GM12878 (cell line): ENCODE data around the gene CTDNEP1. TPM values are rescaled to one million over a fixed set of nuclear protein-coding genes. Genes with fewer than 3 reads are reported as not detected.

Source experiments
- ATAC-seq: fragments of 200-7000 bp; cut with Tn5 transposase; 3 replicates; pipeline ENCODE4 v1.9.1; 2020; ENCODE audit warnings: mild to moderate bottlenecking, moderate library complexity
- BruUV-seq: library from RNA; stranded (reverse); fragments of 400-500 nt; replicated peaks from 2 replicates; lab custom pipeline; 2021; lab: Mats Ljungman, UMichigan
- CTCF ChIA-PET: fragments of 300-600 bp; sonication (Branson Sonifier 250); formaldehyde crosslinking; extraction: SDS; loops from one replicate; lab custom pipeline; 2021; ENCODE audit warnings: inconsistent platforms; lab: Yijun Ruan, JAX
- POLR2A ChIA-PET: fragments of 350-600 bp; formaldehyde crosslinking; extraction: SDS; loops from one replicate; lab custom pipeline; 2021; ENCODE audit warnings: inconsistent platforms; lab: Charles Lee
- RAD21 ChIA-PET: fragments of 300-600 bp; sonication (Branson Sonifier 250); formaldehyde crosslinking; loops from one replicate; lab custom pipeline; 2023; ENCODE audit warnings: antibody characterized with exemption; ENCODE audit not compliant: unreplicated experiment; lab: Charles Lee
- SMC1A ChIA-PET: fragments of 300-600 bp; sonication (Branson Sonifier 250); formaldehyde crosslinking; loops from one replicate; lab custom pipeline; 2023; ENCODE audit not compliant: unreplicated experiment, uncharacterized antibody; lab: Charles Lee
- DNase-seq: peaks from one replicate; pipeline ENCODE4 v3.0.0-alpha.2; 2011; ENCODE audit warnings: low read depth, low spot score
- FAIRE-seq: peaks from 3 replicates; lab custom pipeline; 2011; peaks lifted over from hg19 to GRCh38; lab: Jason Lieb, UNC
- H2AFZ ChIP-seq: 2 replicates; pipeline ENCODE4 v1.6.0; 2011; ENCODE audit warnings: low read depth, low read length, control low read depth; ENCODE audit not compliant: control insufficient read depth
- H3K27ac ChIP-seq: 2 replicates; pipeline ENCODE4 v1.5.1; 2011; ENCODE audit warnings: control low read depth; ENCODE audit not compliant: control insufficient read depth, insufficient read depth
- H3K27me3 ChIP-seq, 2 experiments: replicated peaks in 1 of 2; 2 replicates each; pipeline versions ENCODE4 v1.6.0 to v1.6.1; 2011; ENCODE audit warnings: low read length in 1 of 2; ENCODE audit not compliant: control insufficient read depth in 2 of 2, insufficient read depth in 2 of 2
- H3K36me3 ChIP-seq, 2 experiments: 2 replicates each; pipeline ENCODE4 v1.5.1; 2011; ENCODE audit warnings: low read length in 1 of 2; ENCODE audit not compliant: control insufficient read depth in 2 of 2, insufficient read depth in 2 of 2
- H3K4me1 ChIP-seq: 2 replicates; pipeline ENCODE4 v1.6.1; 2011; ENCODE audit warnings: mild to moderate bottlenecking, low read length, moderate library complexity, mixed read lengths; ENCODE audit not compliant: control insufficient read depth, insufficient read depth
- H3K4me2 ChIP-seq: 2 replicates; pipeline ENCODE4 v1.6.0; 2011; ENCODE audit warnings: control low read depth; ENCODE audit not compliant: control insufficient read depth, insufficient read depth
- H3K4me3 ChIP-seq: fragments of 200-600 bp; sonication (generic); 2 replicates; pipeline ENCODE4 v1.5.1; 2016
- H3K79me2 ChIP-seq: 2 replicates; pipeline ENCODE4 v1.6.0; 2011; ENCODE audit warnings: low read length; ENCODE audit not compliant: control insufficient read depth, insufficient read depth
- H3K9ac ChIP-seq: 2 replicates; pipeline ENCODE4 v1.8.0; 2011; ENCODE audit warnings: low read length, control low read depth, mixed read lengths; ENCODE audit not compliant: control insufficient read depth, insufficient read depth
- H3K9me3 ChIP-seq: replicated peaks from 3 replicates; pipeline ENCODE4 v1.5.1; 2011; ENCODE audit warnings: mild to moderate bottlenecking, low read length; ENCODE audit not compliant: control insufficient read depth, insufficient read depth
- H4K20me1 ChIP-seq: 2 replicates; pipeline ENCODE4 v1.6.0; 2011; ENCODE audit not compliant: control insufficient read depth, insufficient read depth
- CBX3 ChIP-seq: fragments of 200-600 bp; sonication (generic); IDR thresholded peaks from 2 replicates; pipeline ENCODE4 v1.6.1; 2016; ENCODE audit warnings: low read depth, borderline replicate concordance
- CREM ChIP-seq: IDR thresholded peaks from 2 replicates; pipeline ENCODE4 v1.6.1; 2014; ENCODE audit warnings: antibody characterized with exemption, low read depth
- EGR1 ChIP-seq, 2 experiments: IDR thresholded peaks; 1 replicate in 1 of 2; 2 replicates in 1 of 2; pipeline ENCODE4 v1.6.1; 2011 to 2012; ENCODE audit warnings: low read depth in 2 of 2, low read length in 2 of 2, borderline replicate concordance in 1 of 2, mild to moderate bottlenecking in 1 of 2, moderate library complexity in 1 of 2
- ESRRA ChIP-seq: IDR thresholded peaks from 2 replicates; pipeline ENCODE4 v1.6.1; 2012; ENCODE audit warnings: mild to moderate bottlenecking, low read length, improper control_type of control experiment
- MTA2 ChIP-seq: fragments of 450-650 bp; IDR thresholded peaks from 2 replicates; pipeline ENCODE4 v1.6.1; 2016; ENCODE audit warnings: low read depth, mild to moderate bottlenecking, moderate library complexity
- PBX3 ChIP-seq: IDR thresholded peaks from 2 replicates; pipeline ENCODE4 v1.6.1; 2011; ENCODE audit warnings: mild to moderate bottlenecking, low read depth, low read length, moderate library complexity; ENCODE audit not compliant: insufficient replicate concordance
- POLR2AphosphoS5 ChIP-seq: IDR thresholded peaks from 2 replicates; pipeline ENCODE4 v1.6.1; 2011; ENCODE audit warnings: mild to moderate bottlenecking, low read length, inconsistent platforms
- SREBF2 ChIP-seq: IDR thresholded peaks from 2 replicates; pipeline ENCODE4 v1.6.1; 2012; ENCODE audit warnings: mild to moderate bottlenecking, low read length
- ZBTB11 ChIP-seq: fragments of 450-650 bp; formaldehyde crosslinking; IDR thresholded peaks from 2 replicates; pipeline ENCODE4 v1.5.0; 2022; ENCODE audit warnings: mild to moderate bottlenecking, missing genetic modification characterization
- ZNF207 ChIP-seq: fragments of 450-650 bp; IDR thresholded peaks from 2 replicates; pipeline ENCODE4 v1.6.1; 2014; ENCODE audit warnings: antibody characterized with exemption, mild to moderate bottlenecking, borderline replicate concordance
- WGBS: methylation state at CpG from one replicate; pipeline ENCODE4 v1.1.6; 2016; ENCODE audit warnings: low lambda C conversion rate; ENCODE audit not compliant: insufficient replicate concordance, insufficient coverage; ENCODE audit errors: missing lambda C conversion rate; 5-methylcytosine and 5-hydroxymethylcytosine counted together
- in situ Hi-C: fragments of 300-500 bp; cut with MboI; formaldehyde crosslinking; loops from 9 replicates; pipeline ENCODE4 v1.14.3; 2018; ENCODE audit warnings: mixed read lengths
- intact Hi-C: fragments of 100-400 bp; cut with micrococcal nuclease; formaldehyde crosslinking; loops from one replicate; pipeline ENCODE4 v1.14.2; 2022; ENCODE audit not compliant: unreplicated experiment
- polyA plus RNA-seq, 11 experiments: library from polyadenylated mRNA; depleted of rRNA in 4 of 11; unstranded in 6 of 11; stranded (reverse) in 5 of 11; fragments of >200 nt; fragmentation: Nextera tagmentation in 4 of 11; fragmentation: Illumina TruSeq in 1 of 11; extraction: Ambion mirVana in 4 of 11; extraction: Trizol in 1 of 11; gene quantifications; 1 replicate in 1 of 11; 2 replicates in 10 of 11; pipeline versions ENCODE4 v1.2.1 to v1.2.3, GENCODE V29; 2011 to 2016; ENCODE audit warnings: inconsistent platforms in 2 of 11, missing spikeins in 2 of 11, low read depth in 1 of 11
- total RNA-seq, 4 experiments: library from RNA; depleted of rRNA in 3 of 4; stranded (reverse); fragments of >200 nt in 3 of 4; fragmentation: Illumina TruSeq in 1 of 4; extraction: Trizol in 1 of 4; gene quantifications; 2 replicates each; pipeline versions ENCODE4 v1.2.1 to v1.2.3, GENCODE V29; 2013 to 2021
- TF ChIP-seq, protein P1 (sequence below): fragments of 450-650 bp; IDR thresholded peaks from 2 replicates; pipeline ENCODE4 v1.6.1; 2017; ENCODE audit warnings: mild to moderate bottlenecking, moderate library complexity

CTDNEP1 gene
- total and polyA plus RNA-seq, 10 of the 15 experiments (the other 5 are each of a cell fraction or from before 2014, with no cell fraction given) = 23.7 to 176 (median 30.3) TPM

GRCh38 chr17:7253082-7253481 lies 1.5 kb upstream of the CTDNEP1 start (continued):
- TF ChIP-seq ZBTB11 = no peak

DNA sequence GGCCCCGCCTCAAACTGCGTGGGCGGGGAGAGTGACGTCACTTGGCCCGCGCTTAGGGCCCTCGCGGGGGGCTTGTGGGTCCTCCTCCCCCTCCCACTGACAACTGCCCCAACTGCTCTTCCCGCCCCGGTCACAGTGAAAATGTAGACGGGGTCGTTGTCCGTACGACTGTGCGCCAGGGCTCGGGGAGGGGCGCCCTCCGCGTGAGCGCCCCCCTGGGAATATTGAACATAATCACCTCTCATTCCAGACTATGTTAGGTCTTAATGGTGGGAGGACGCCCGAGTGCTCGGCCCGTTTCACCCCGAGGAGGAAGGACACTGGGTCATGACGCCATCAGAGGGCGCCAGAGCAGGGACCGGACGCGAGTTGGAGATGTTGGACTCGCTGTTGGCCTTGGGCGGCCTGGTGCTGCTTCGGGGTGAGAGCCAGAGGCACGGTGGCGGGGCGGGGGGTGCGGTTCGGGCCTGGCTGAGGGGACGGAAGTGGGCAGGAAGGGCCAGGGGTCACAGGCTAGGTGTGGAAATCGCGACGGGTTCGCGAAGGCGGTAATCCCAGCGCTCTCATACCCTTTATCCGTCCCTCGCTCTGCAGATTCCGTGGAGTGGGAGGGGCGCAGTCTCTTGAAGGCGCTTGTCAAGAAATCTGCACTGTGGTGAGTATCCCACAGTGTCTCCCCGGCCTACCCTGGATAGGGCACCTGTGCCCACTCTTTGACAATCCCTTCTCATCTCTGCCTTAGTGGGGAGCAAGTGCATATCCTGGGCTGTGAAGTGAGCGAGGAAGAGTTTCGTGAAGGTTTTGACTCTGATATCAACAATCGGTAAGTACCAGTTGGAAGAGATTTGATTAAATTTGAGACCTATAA lies 876 bp upstream of the CTDNEP1 start, which contains the start of gene ELP5:
ELP5 (plus strand) TSS at position 40 of the 868 bp plus-strand sequence; CDS start at position 376, 336 bp downstream.
- peak within 1 kb of the TSS; percentile 98 for H3K9ac ChIP-seq
- CTCF ChIA-PET = no interaction called here
- SMC1A ChIA-PET = interaction anchor here (3.6 kb wide), 1 partner anchor 11 kb away, joined by 26 read pairs; the partner anchor contains the start of genes GABARAP and PHF23
- no peaks in the 10 kb centered on the region for H3K27me3 ChIP-seq
- H3K4me3 ChIP-seq = peak within 1 kb of the TSS; percentile 90
- peak within 1 kb of the TSS; percentile 87 for H2AFZ ChIP-seq
- WGBS = 2% methylated on average over 51 of the region's 55 CpGs
- H4K20me1 ChIP-seq = no peaks in the 10 kb centered on the region
- DNase-seq (peak; percentile 82), FAIRE-seq (no peak), ATAC-seq (peak; percentile 76)
- BruUV-seq = TSS peak; percentile 80
- H3K4me1 ChIP-seq = peaks cover 10% of the 10 kb centered on the region
- peaks cover 50% of the 10 kb centered on the region for H3K79me2 ChIP-seq
- in situ Hi-C loops = no loop called here
- peak within 1 kb of the TSS; percentile 89 for H3K4me2 ChIP-seq
- RAD21 ChIA-PET = interaction anchor here (1.6 to 2.0 kb wide), 3 partner anchors 10 to 32 kb away, joined by 5 to 11 read pairs (median 11); partner anchors contain the start of genes ACADVL, DLG4 and GABARAP
- no peaks in the 10 kb centered on the region for H3K9me3 ChIP-seq
- peak within 1 kb of the TSS; percentile 99 for H3K27ac ChIP-seq
- H3K36me3 ChIP-seq = peaks cover 2 to 10% of the 10 kb centered on the region in 2 experiments; a peak in 2 of 4 replicates
- POLR2A ChIA-PET = interaction anchor here (0.6 to 4.4 kb wide), 3 partner anchors 13 to 230 kb away, joined by 3 to 99 read pairs (median 29); partner anchors contain the start of genes ACADVL, DLG4, GABARAP and PHF23
- intact Hi-C loops = loop anchor here (2.0 kb wide), 1 partner anchor 38 kb away; no protein-coding TSS in a partner anchor
- TF ChIP-seq ZNF207 (peak; percentile 92), CBX3 (no peak), CREM (peak; percentile 98), SREBF2 (no peak), EGR1 (IDR thresholded peaks at IDR 0.05; ENCODE audit: borderline replicate concordance in 1 of 2, low read depth in 2 of 2, low read length in 2 of 2) (peak; percentile 86 to 99), ESRRA (no peak), POLR2AphosphoS5 (peak; percentile 85), MTA2 (peak; percentile 42; the same call in 1 of the 2 replicates), PBX3 (no peak)
- TF ChIP-seq, protein P1, sequence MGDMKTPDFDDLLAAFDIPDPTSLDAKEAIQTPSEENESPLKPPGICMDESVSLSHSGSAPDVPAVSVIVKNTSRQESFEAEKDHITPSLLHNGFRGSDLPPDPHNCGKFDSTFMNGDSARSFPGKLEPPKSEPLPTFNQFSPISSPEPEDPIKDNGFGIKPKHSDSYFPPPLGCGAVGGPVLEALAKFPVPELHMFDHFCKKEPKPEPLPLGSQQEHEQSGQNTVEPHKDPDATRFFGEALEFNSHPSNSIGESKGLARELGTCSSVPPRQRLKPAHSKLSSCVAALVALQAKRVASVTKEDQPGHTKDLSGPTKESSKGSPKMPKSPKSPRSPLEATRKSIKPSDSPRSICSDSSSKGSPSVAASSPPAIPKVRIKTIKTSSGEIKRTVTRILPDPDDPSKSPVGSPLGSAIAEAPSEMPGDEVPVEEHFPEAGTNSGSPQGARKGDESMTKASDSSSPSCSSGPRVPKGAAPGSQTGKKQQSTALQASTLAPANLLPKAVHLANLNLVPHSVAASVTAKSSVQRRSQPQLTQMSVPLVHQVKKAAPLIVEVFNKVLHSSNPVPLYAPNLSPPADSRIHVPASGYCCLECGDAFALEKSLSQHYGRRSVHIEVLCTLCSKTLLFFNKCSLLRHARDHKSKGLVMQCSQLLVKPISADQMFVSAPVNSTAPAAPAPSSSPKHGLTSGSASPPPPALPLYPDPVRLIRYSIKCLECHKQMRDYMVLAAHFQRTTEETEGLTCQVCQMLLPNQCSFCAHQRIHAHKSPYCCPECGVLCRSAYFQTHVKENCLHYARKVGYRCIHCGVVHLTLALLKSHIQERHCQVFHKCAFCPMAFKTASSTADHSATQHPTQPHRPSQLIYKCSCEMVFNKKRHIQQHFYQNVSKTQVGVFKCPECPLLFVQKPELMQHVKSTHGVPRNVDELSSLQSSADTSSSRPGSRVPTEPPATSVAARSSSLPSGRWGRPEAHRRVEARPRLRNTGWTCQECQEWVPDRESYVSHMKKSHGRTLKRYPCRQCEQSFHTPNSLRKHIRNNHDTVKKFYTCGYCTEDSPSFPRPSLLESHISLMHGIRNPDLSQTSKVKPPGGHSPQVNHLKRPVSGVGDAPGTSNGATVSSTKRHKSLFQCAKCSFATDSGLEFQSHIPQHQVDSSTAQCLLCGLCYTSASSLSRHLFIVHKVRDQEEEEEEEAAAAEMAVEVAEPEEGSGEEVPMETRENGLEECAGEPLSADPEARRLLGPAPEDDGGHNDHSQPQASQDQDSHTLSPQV = no peak
